ENCODE measurements around the gene TMEM147. TPM values are rescaled to one million over a fixed set of nuclear protein-coding genes. Genes with fewer than 3 reads are reported as not detected.

The TMEM147 gene
- total RNA-seq, 1 donor from 2014 or later = 104 TPM

- H3K36me3 ChIP-seq = no peaks in the 10 kb centered on the region
- DNase-seq (ENCODE audit: extremely low spot score in 2 of 2) = no peak
- no peaks in the 10 kb centered on the region for H3K9me3 ChIP-seq
- H3K4me1 ChIP-seq = peaks cover 8% of the 10 kb centered on the region
- H3K27me3 ChIP-seq = no peaks in the 10 kb centered on the region
- no peak overlapping the region for H3K27ac ChIP-seq
- intact Hi-C loops (cut with DNase I) = no loop called here
- TF ChIP-seq POLR2A (IDR thresholded peaks at IDR 0.05) (no peak), POLR2AphosphoS5 (IDR thresholded peaks at IDR 0.05; ENCODE audit: insufficient read depth in 1 of 2, low read depth in 1 of 2) (no peak), CTCF (IDR thresholded peaks at IDR 0.05) (no peak)
- no peak overlapping the region for H3K4me3 ChIP-seq
Measured at GRCh38 chr19:35539850-35540249, 5.6 kb upstream of the TMEM147 start.

GRCh38 chr19:35540356-35540927, 5.0 kb upstream of the TMEM147 start:
- DNase-seq (ENCODE audit: extremely low spot score in 2 of 2) = no peak
- Histone ChIP-seq H3K27ac (no peak overlapping the region), H3K27me3 (no peaks in the 10 kb centered on the region), H3K4me1 (peaks cover 10% of the 10 kb centered on the region), H3K9me3 (no peaks in the 10 kb centered on the region), H3K36me3 (no peaks in the 10 kb centered on the region), H3K4me3 (no peak overlapping the region)
- intact Hi-C loops (cut with DNase I) = no loop called here
- TF ChIP-seq CTCF (IDR thresholded peaks at IDR 0.05) = no peak
- TF ChIP-seq POLR2AphosphoS5 (IDR thresholded peaks at IDR 0.05; ENCODE audit: insufficient read depth in 1 of 2, low read depth in 1 of 2) = no peak
- TF ChIP-seq POLR2A (IDR thresholded peaks at IDR 0.05) = no peak

- Histone ChIP-seq H3K27ac (no peak overlapping the region), H3K9me3 (no peaks in the 10 kb centered on the region), H3K4me3 (no peak overlapping the region), H3K4me1 (peaks cover 23% of the 10 kb centered on the region), H3K36me3 (no peaks in the 10 kb centered on the region), H3K27me3 (no peaks in the 10 kb centered on the region)
- intact Hi-C loops (cut with DNase I) = no loop called here
- no peak for TF ChIP-seq CTCF (IDR thresholded peaks at IDR 0.05)
- no peak for TF ChIP-seq POLR2A (IDR thresholded peaks at IDR 0.05)
- TF ChIP-seq POLR2AphosphoS5 (IDR thresholded peaks at IDR 0.05; ENCODE audit: insufficient read depth in 1 of 2, low read depth in 1 of 2) = no peak
- no peak for DNase-seq (ENCODE audit: extremely low spot score in 2 of 2)
Measured at GRCh38 chr19:35542209-35542608, 3.2 kb upstream of the TMEM147 start.

GRCh38 chr19:35543280-35544109, 1.9 kb upstream of the TMEM147 start:
- H3K27ac ChIP-seq = no peak overlapping the region
- no peaks in the 10 kb centered on the region for H3K36me3 ChIP-seq
- no peak overlapping the region for H3K4me3 ChIP-seq
- TF ChIP-seq POLR2AphosphoS5 (IDR thresholded peaks at IDR 0.05; ENCODE audit: insufficient read depth in 1 of 2, low read depth in 1 of 2) = no peak
- TF ChIP-seq POLR2A (IDR thresholded peaks at IDR 0.05) = no peak
- no peak for TF ChIP-seq CTCF (IDR thresholded peaks at IDR 0.05)
- intact Hi-C loops (cut with DNase I) = no loop called here
- no peak for DNase-seq (ENCODE audit: extremely low spot score in 2 of 2)
- no peaks in the 10 kb centered on the region for H3K27me3 ChIP-seq
- H3K9me3 ChIP-seq = no peaks in the 10 kb centered on the region
- peaks cover 25% of the 10 kb centered on the region for H3K4me1 ChIP-seq
